HepG2 (cell line): ENCODE measurements around the gene RASSF7. TPM values are rescaled to one million over a fixed set of nuclear protein-coding genes. Genes with fewer than 3 reads are reported as not detected.
A peak's percentile ranks its signal among the peaks of the same experiment; 100 is the strongest.

ENCODE experiments used
- AGO2 ChIP-seq: fragments of 200-400 bp; formaldehyde crosslinking; optimal IDR thresholded peaks from 2 replicates; pipeline ENCODE3; 2017; ENCODE audit warnings: mild to moderate bottlenecking, low read depth, low read length, moderate library complexity
- HMG20B ChIP-seq: conservative IDR thresholded peaks from 2 replicates; pipeline ENCODE4 v1.6.1; 2016; ENCODE audit warnings: missing genetic modification reagents, missing compliant biosample characterization
- HOXA3 ChIP-seq: sonication (generic); formaldehyde crosslinking; IDR thresholded peaks from 2 replicates; pipeline ENCODE4 v1.5.0; 2020; ENCODE audit warnings: missing genetic modification reagents
- HOXA7 ChIP-seq: sonication (generic); formaldehyde crosslinking; IDR thresholded peaks from 2 replicates; pipeline ENCODE4 v1.8.1; 2022; ENCODE audit warnings: mild to moderate bottlenecking, missing genetic modification reagents, moderate library complexity
- KDM3A ChIP-seq: IDR thresholded peaks from 2 replicates; pipeline ENCODE4 v1.6.1; 2018; ENCODE audit warnings: low read depth, missing compliant biosample characterization
- LRRFIP1 ChIP-seq: sonication (generic); formaldehyde crosslinking; conservative IDR thresholded peaks from 2 replicates; pipeline ENCODE4 v1.4.0; 2020; ENCODE audit warnings: missing genetic modification reagents
- MXD4 ChIP-seq: IDR thresholded peaks from 2 replicates; pipeline ENCODE4 v1.6.1; 2016; ENCODE audit warnings: mild to moderate bottlenecking, missing biosample characterization, missing genetic modification reagents
- NCOA2 ChIP-seq: sonication (generic); formaldehyde crosslinking; IDR thresholded peaks from 2 replicates; pipeline ENCODE4 v1.8.0; 2022; ENCODE audit warnings: inconsistent platforms
- NFKB2 ChIP-seq: sonication (generic); formaldehyde crosslinking; IDR thresholded peaks from 2 replicates; pipeline ENCODE4 v1.4.0; 2020; ENCODE audit warnings: missing genetic modification reagents, borderline replicate concordance
- NONO ChIP-seq, 2 experiments: fragments of 450-650 bp in 1 of 2; sonication (generic) in 1 of 2; formaldehyde crosslinking in 1 of 2; IDR thresholded peaks in 1 of 2; conservative IDR thresholded peaks in 1 of 2; 2 replicates each; pipeline versions ENCODE4 v1.6.1 to v1.8.0; 2017 to 2022; ENCODE audit warnings: mild to moderate bottlenecking in 1 of 2, missing genetic modification reagents in 1 of 2, moderate library complexity in 1 of 2
- PRMT3 ChIP-seq: sonication (generic); formaldehyde crosslinking; IDR thresholded peaks from 2 replicates; pipeline ENCODE4 v1.8.1; 2022; ENCODE audit warnings: low read depth, mild to moderate bottlenecking, moderate library complexity, missing genetic modification reagents, borderline replicate concordance
- SALL1 ChIP-seq: sonication (generic); formaldehyde crosslinking; IDR thresholded peaks from 2 replicates; pipeline ENCODE4 v1.8.0; 2022; ENCODE audit warnings: mild to moderate bottlenecking, missing genetic modification reagents
- SP1 ChIP-seq, 2 experiments: fragments of 450-650 bp in 1 of 2; sonication (generic) in 1 of 2; formaldehyde crosslinking in 1 of 2; IDR thresholded peaks; 2 replicates each; pipeline versions ENCODE4 v1.4.0 to v1.6.1; 2016 to 2020; ENCODE audit warnings: missing genetic modification reagents in 1 of 2
- ZNF274 ChIP-seq: sonication (generic); formaldehyde crosslinking; IDR thresholded peaks from 2 replicates; pipeline ENCODE4 v1.5.1; 2020; ENCODE audit warnings: mild to moderate bottlenecking, missing genetic modification reagents
- ZNF326 ChIP-seq: sonication (generic); formaldehyde crosslinking; IDR thresholded peaks from 2 replicates; pipeline ENCODE4 v1.4.0; 2020; ENCODE audit warnings: missing genetic modification reagents, borderline replicate concordance
- ZNF333 ChIP-seq: sonication (generic); formaldehyde crosslinking; IDR thresholded peaks from 2 replicates; pipeline ENCODE4 v1.4.0; 2020; ENCODE audit warnings: mild to moderate bottlenecking, missing genetic modification reagents, borderline replicate concordance
- ZNF430 ChIP-seq: sonication (generic); formaldehyde crosslinking; IDR thresholded peaks from 2 replicates; pipeline ENCODE4 v1.9.0; 2021; ENCODE audit warnings: mild to moderate bottlenecking, missing genetic modification reagents
- ZNF567 ChIP-seq: sonication (generic); formaldehyde crosslinking; IDR thresholded peaks from 2 replicates; pipeline ENCODE4 v1.8.1; 2023; ENCODE audit warnings: mild to moderate bottlenecking, missing genetic modification reagents, borderline replicate concordance
- ZNF747 ChIP-seq: sonication (generic); formaldehyde crosslinking; IDR thresholded peaks from 2 replicates; pipeline ENCODE4 v1.8.1; 2023; ENCODE audit warnings: missing genetic modification reagents, mild to moderate bottlenecking, borderline replicate concordance
- ZNF891 ChIP-seq: sonication (generic); formaldehyde crosslinking; IDR thresholded peaks from 2 replicates; pipeline ENCODE4 v1.5.0; 2020; ENCODE audit warnings: mild to moderate bottlenecking, missing genetic modification reagents
- polyA plus RNA-seq, 8 experiments: library from polyadenylated mRNA; depleted of rRNA in 3 of 8; stranded (reverse) in 7 of 8; unstranded in 1 of 8; fragments of >200 nt; fragmentation: Illumina TruSeq in 4 of 8; extraction: Trizol in 4 of 8; gene quantifications; 2 replicates each; pipeline versions ENCODE4 v1.2.1 to v1.2.3, GENCODE V29; 2011 to 2016; ENCODE audit warnings: low read depth in 4 of 8, missing spikeins in 1 of 8, mixed read lengths in 1 of 8; ENCODE audit not compliant: insufficient read depth in 1 of 8
- total RNA-seq, 5 experiments: library from RNA; depleted of rRNA; stranded (reverse); fragments of >200 nt; fragmentation: Illumina TruSeq; extraction: Trizol; gene quantifications; 2 replicates each; pipeline ENCODE4 v1.2.3, GENCODE V29; 2016; ENCODE audit warnings: low read depth in 1 of 5
- TF ChIP-seq, protein P1 (sequence below): IDR thresholded peaks from 2 replicates; pipeline ENCODE4 v1.6.1; 2016; ENCODE audit warnings: low read depth
- TF ChIP-seq, protein P2 (sequence below): sonication (generic); formaldehyde crosslinking; IDR thresholded peaks from 2 replicates; pipeline ENCODE4 v1.8.1; 2022; ENCODE audit warnings: mild to moderate bottlenecking, missing genetic modification reagents
- TF ChIP-seq, protein P3 (sequence below): sonication (generic); formaldehyde crosslinking; IDR thresholded peaks from 2 replicates; pipeline ENCODE4 v1.8.0; 2022; ENCODE audit warnings: mild to moderate bottlenecking, missing genetic modification reagents

RASSF7 gene
- total and polyA plus RNA-seq, 2 of the 13 experiments (the other 11 are each of a cell fraction or from before 2014, with no cell fraction given) = 20.2 to 28.6 TPM

- no peak for TF ChIP-seq HMG20B (CRISPR knock-in tag)
- TF ChIP-seq ZNF430 (CRISPR knock-in tag) = no peak
- TF ChIP-seq SALL1 (CRISPR knock-in tag) = 0 out of 2 replicates have a peak, but pooled peaks have one; percentile 22
- no peak for TF ChIP-seq ZNF747
- TF ChIP-seq NCOA2 (CRISPR knock-in tag) = no peak
- TF ChIP-seq, protein P1, sequence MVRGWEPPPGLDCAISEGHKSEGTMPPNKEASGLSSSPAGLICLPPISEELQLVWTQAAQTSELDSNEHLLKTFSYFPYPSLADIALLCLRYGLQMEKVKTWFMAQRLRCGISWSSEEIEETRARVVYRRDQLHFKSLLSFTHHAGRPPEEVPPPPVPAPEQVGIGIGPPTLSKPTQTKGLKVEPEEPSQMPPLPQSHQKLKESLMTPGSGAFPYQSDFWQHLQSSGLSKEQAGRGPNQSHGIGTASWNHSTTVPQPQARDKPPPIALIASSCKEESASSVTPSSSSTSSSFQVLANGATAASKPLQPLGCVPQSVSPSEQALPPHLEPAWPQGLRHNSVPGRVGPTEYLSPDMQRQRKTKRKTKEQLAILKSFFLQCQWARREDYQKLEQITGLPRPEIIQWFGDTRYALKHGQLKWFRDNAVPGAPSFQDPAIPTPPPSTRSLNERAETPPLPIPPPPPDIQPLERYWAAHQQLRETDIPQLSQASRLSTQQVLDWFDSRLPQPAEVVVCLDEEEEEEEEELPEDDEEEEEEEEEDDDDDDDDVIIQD (CRISPR knock-in tag) = no peak
- TF ChIP-seq, protein P2, sequence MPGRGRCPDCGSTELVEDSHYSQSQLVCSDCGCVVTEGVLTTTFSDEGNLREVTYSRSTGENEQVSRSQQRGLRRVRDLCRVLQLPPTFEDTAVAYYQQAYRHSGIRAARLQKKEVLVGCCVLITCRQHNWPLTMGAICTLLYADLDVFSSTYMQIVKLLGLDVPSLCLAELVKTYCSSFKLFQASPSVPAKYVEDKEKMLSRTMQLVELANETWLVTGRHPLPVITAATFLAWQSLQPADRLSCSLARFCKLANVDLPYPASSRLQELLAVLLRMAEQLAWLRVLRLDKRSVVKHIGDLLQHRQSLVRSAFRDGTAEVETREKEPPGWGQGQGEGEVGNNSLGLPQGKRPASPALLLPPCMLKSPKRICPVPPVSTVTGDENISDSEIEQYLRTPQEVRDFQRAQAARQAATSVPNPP = no peak
- no peak for TF ChIP-seq PRMT3
- no peak; the same call in 1 of the 2 replicates for TF ChIP-seq NFKB2 (CRISPR knock-in tag)
- TF ChIP-seq KDM3A (CRISPR knock-in tag) = peak; percentile 79; the same call in 1 of the 2 replicates
- TF ChIP-seq, protein P3, sequence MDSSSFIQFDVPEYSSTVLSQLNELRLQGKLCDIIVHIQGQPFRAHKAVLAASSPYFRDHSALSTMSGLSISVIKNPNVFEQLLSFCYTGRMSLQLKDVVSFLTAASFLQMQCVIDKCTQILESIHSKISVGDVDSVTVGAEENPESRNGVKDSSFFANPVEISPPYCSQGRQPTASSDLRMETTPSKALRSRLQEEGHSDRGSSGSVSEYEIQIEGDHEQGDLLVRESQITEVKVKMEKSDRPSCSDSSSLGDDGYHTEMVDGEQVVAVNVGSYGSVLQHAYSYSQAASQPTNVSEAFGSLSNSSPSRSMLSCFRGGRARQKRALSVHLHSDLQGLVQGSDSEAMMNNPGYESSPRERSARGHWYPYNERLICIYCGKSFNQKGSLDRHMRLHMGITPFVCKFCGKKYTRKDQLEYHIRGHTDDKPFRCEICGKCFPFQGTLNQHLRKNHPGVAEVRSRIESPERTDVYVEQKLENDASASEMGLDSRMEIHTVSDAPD (CRISPR knock-in tag) = no peak
- TF ChIP-seq SP1 (IDR thresholded peaks at IDR 0.05) = no peak
- 0 out of 2 replicates have a peak, but pooled peaks have one; percentile 25 for TF ChIP-seq SP1 (CRISPR knock-in tag; IDR thresholded peaks at IDR 0.05)
- no peak for TF ChIP-seq HOXA7
- TF ChIP-seq ZNF567 (CRISPR knock-in tag) = no peak
- no peak for TF ChIP-seq NONO (IDR thresholded peaks at IDR 0.05)
- TF ChIP-seq NONO (CRISPR knock-in tag; conservative IDR thresholded peaks at IDR 0.05) = peak; percentile 55; the same call in 1 of the 2 replicates
- no peak for TF ChIP-seq ZNF326 (CRISPR knock-in tag)
- TF ChIP-seq ZNF274 = no peak
- TF ChIP-seq HOXA3 (CRISPR knock-in tag) = 0 out of 2 replicates have a peak, but pooled peaks have one; percentile 46
- TF ChIP-seq AGO2 = no peak
- 0 out of 2 replicates have a peak, but pooled peaks have one; percentile 52 for TF ChIP-seq ZNF891 (CRISPR knock-in tag)
- no peak for TF ChIP-seq ZNF333 (CRISPR knock-in tag)
- peak; percentile 44; the same call in 1 of the 2 replicates for TF ChIP-seq MXD4 (CRISPR knock-in tag)
- TF ChIP-seq LRRFIP1 (CRISPR knock-in tag) = no peak
Measured at GRCh38 chr11:554428-555226, 6.1 kb upstream of the RASSF7 start (continued).
